GM23338 (cell line): ENCODE measurements around the gene SIPA1. TPM values are rescaled to one million over a fixed set of nuclear protein-coding genes. Genes with fewer than 3 reads are reported as not detected.
"Not testable (repeated sequence)": the region's sequence is repeated elsewhere in the genome, so short reads cannot be mapped to it uniquely, and the experiment has no call there.

Experiments
- ATAC-seq: fragments of 200-7000 bp; cut with Tn5 transposase; 3 replicates; pipeline ENCODE4 v1.9.1; 2020
- DNase-seq: peaks from one replicate; pipeline ENCODE4 v3.0.0-alpha.2; 2015; ENCODE audit warnings: low spot score
- H2AFZ ChIP-seq: fragments of 200-600 bp; sonication (generic); 2 replicates; pipeline ENCODE4 v1.8.0; 2016; ENCODE audit warnings: antibody characterized with exemption, mild to moderate bottlenecking, moderate library complexity
- H3F3A ChIP-seq: fragments of 200-600 bp; sonication (generic); replicated peaks from 2 replicates; pipeline ENCODE4 v1.8.0; 2017; ENCODE audit warnings: antibody characterized with exemption, mixed run types, low read depth
- H3K27ac ChIP-seq: fragments of 200-600 bp; sonication (generic); 2 replicates; pipeline ENCODE4 v1.6.1; 2016; ENCODE audit warnings: low read depth
- H3K27me3 ChIP-seq: fragments of 200-600 bp; sonication (generic); 2 replicates; pipeline ENCODE4 v1.8.0; 2016; ENCODE audit warnings: mild to moderate bottlenecking, mixed run types, moderate library complexity; ENCODE audit not compliant: insufficient read depth
- H3K36me3 ChIP-seq: fragments of 200-600 bp; sonication (generic); 2 replicates; pipeline ENCODE4 v1.8.0; 2016; ENCODE audit warnings: mild to moderate bottlenecking; ENCODE audit not compliant: insufficient read depth
- H3K4me1 ChIP-seq: fragments of 200-600 bp; sonication (generic); 2 replicates; pipeline ENCODE4 v1.8.0; 2016; ENCODE audit warnings: mild to moderate bottlenecking, moderate library complexity; ENCODE audit not compliant: insufficient read depth
- H3K4me2 ChIP-seq: fragments of 200-600 bp; sonication (generic); 2 replicates; pipeline ENCODE4 v1.7.1; 2017; ENCODE audit warnings: mixed run types
- H3K4me3 ChIP-seq: fragments of 200-600 bp; sonication (generic); 2 replicates; pipeline ENCODE4 v1.6.1; 2016; ENCODE audit warnings: mixed run types
- H3K79me2 ChIP-seq: fragments of 200-600 bp; sonication (generic); replicated peaks from 2 replicates; pipeline ENCODE4 v1.8.0; 2017; ENCODE audit warnings: mild to moderate bottlenecking; ENCODE audit not compliant: insufficient read depth
- H3K9me2 ChIP-seq: fragments of 200-600 bp; sonication (generic); 2 replicates; pipeline ENCODE4 v1.8.0; 2017; ENCODE audit not compliant: insufficient read depth
- H4K20me1 ChIP-seq: fragments of 200-600 bp; sonication (generic); replicated peaks from 2 replicates; pipeline ENCODE4 v1.8.0; 2017; ENCODE audit warnings: mild to moderate bottlenecking; ENCODE audit not compliant: insufficient read depth
- H3K27ac Mint-ChIP-seq: 2 replicates; pipeline ENCODE4 v1.8.0; 2020; ENCODE audit warnings: inconsistent platforms, mild to moderate bottlenecking, moderate library complexity, mixed read lengths
- H3K27me3 Mint-ChIP-seq: 3 replicates; pipeline ENCODE4 v1.8.0; 2022; ENCODE audit warnings: low read depth, mild to moderate bottlenecking, moderate library complexity, mixed read lengths, inconsistent platforms; ENCODE audit not compliant: insufficient read depth, poor library complexity
- H3K36me3 Mint-ChIP-seq: 3 replicates; pipeline ENCODE4 v1.8.0; 2021; ENCODE audit warnings: low read depth, mild to moderate bottlenecking, inconsistent platforms, moderate library complexity, mixed read lengths
- H3K4me1 Mint-ChIP-seq: 3 replicates; pipeline ENCODE4 v1.8.0; 2020; ENCODE audit warnings: mild to moderate bottlenecking, inconsistent platforms, mixed read lengths
- H3K4me3 Mint-ChIP-seq: 3 replicates; pipeline ENCODE4 v1.8.0; 2021; ENCODE audit warnings: moderate library complexity, mild to moderate bottlenecking, inconsistent platforms, mixed read lengths
- H3K9me3 Mint-ChIP-seq: 3 replicates; pipeline ENCODE4 v1.8.0; 2020; ENCODE audit warnings: moderate library complexity, mild to moderate bottlenecking, inconsistent platforms, mixed read lengths
- CREB1 ChIP-seq: fragments of 250-450 bp; sonication (Bioruptor Pico); IDR thresholded peaks from 2 replicates; pipeline ENCODE4 v1.5.0; 2020; ENCODE audit warnings: low read depth, mild to moderate bottlenecking, moderate library complexity
- CTCF ChIP-seq, 2 experiments: fragments of 200-600 bp in 1 of 2; sonication (generic) in 1 of 2; conservative IDR thresholded peaks; 2 replicates each; pipeline versions ENCODE4 v1.5.1 to v1.6.1; 2016 to 2017; ENCODE audit warnings: antibody characterized with exemption in 2 of 2, low read depth in 2 of 2, mild to moderate bottlenecking in 2 of 2, moderate library complexity in 1 of 2
- EZH2 ChIP-seq: fragments of 200-600 bp; sonication (generic); IDR thresholded peaks from one replicate; pipeline ENCODE4 v1.8.0; 2017; ENCODE audit warnings: antibody characterized with exemption, mild to moderate bottlenecking, low read depth; ENCODE audit not compliant: unreplicated experiment
- EZH2phosphoT487 ChIP-seq: fragments of 200-600 bp; sonication (generic); IDR thresholded peaks from one replicate; pipeline ENCODE4 v1.8.1; 2018; ENCODE audit warnings: antibody characterized with exemption; ENCODE audit not compliant: unreplicated experiment
- POLR2AphosphoS5 ChIP-seq: IDR thresholded peaks from 2 replicates; pipeline ENCODE4 v1.6.1; 2016; ENCODE audit warnings: antibody characterized with exemption, low read depth
- STAT1 ChIP-seq: IDR thresholded peaks from one replicate; pipeline ENCODE4 v1.6.1; 2016; ENCODE audit warnings: antibody characterized with exemption; ENCODE audit not compliant: unreplicated experiment
- ZNF114 ChIP-seq: fragments of 250-450 bp; sonication (Bioruptor Pico); IDR thresholded peaks from 2 replicates; pipeline ENCODE4 v1.5.0; 2020; ENCODE audit warnings: mild to moderate bottlenecking, moderate library complexity
- ZNF331 ChIP-seq: fragments of 250-450 bp; sonication (Bioruptor Pico); IDR thresholded peaks from 2 replicates; pipeline ENCODE4 v1.5.0; 2020; ENCODE audit warnings: low read depth, mild to moderate bottlenecking, moderate library complexity
- ZNF462 ChIP-seq: fragments of 250-450 bp; sonication (Bioruptor Pico); IDR thresholded peaks from 2 replicates; pipeline ENCODE4 v1.5.0; 2020; ENCODE audit warnings: mild to moderate bottlenecking, moderate library complexity
- polyA plus RNA-seq: library from polyadenylated mRNA; unstranded; fragments of >200 nt; fragmentation: Nextera tagmentation; extraction: Ambion mirVana; gene quantifications from 2 replicates; pipeline ENCODE4 v1.2.1, GENCODE V29; 2016
- total RNA-seq: library from RNA; depleted of rRNA; stranded (reverse); fragments of >200 nt; shearing (Covaris generic); gene quantifications from 2 replicates; pipeline ENCODE4 v1.2.3, GENCODE V29; 2014

Gene SIPA1
- total and polyA plus RNA-seq, 2 experiments from 2014 or later, result 50.1 to 54.6 TPM

GRCh38 chr11:65680192-65680743, 42.4 kb downstream of the SIPA1 start (continued):
- no peak for TF ChIP-seq ZNF462 (CRISPR knock-in tag)
- no peak for TF ChIP-seq EZH2phosphoT487
- no peak for TF ChIP-seq CREB1 (CRISPR knock-in tag)
- TF ChIP-seq POLR2AphosphoS5, result no peak
- no peak for TF ChIP-seq EZH2
- TF ChIP-seq CTCF (conservative IDR thresholded peaks at IDR 0.05; ENCODE audit: low read depth in 2 of 2), result no peak
- TF ChIP-seq ZNF331, result no peak
- no peak for TF ChIP-seq STAT1
- no peak for TF ChIP-seq ZNF114 (CRISPR knock-in tag)

GRCh38 chr11:65683480-65683879, 45.6 kb downstream of the SIPA1 start:
- not testable (repeated sequence) for H3F3A ChIP-seq, H3K9me3 Mint-ChIP-seq, H4K20me1 ChIP-seq, H3K79me2 ChIP-seq, H3K4me1 Mint-ChIP-seq, H3K4me3 ChIP-seq, H3K36me3 ChIP-seq, H3K4me2 ChIP-seq, H3K36me3 Mint-ChIP-seq, H3K27me3 ChIP-seq, H3K9me2 ChIP-seq, H2AFZ ChIP-seq, H3K4me1 ChIP-seq, H3K27ac Mint-ChIP-seq, H3K4me3 Mint-ChIP-seq, H3K27ac ChIP-seq, DNase-seq, ATAC-seq, H3K27me3 Mint-ChIP-seq
